Measurements from ENCODE around the gene UBN2.

UBN2 gene

GRCh38 chr7:139355320-139355719 is 124.3 kb downstream of the UBN2 start:
- Histone ChIP-seq H3K4me1 (peaks cover 0 to 10% (median 5%) of the 10 kb centered on the region in 4 donors), H3K36me3 (peaks cover 0 to 7% (median 0%) of the 10 kb centered on the region in 3 donors), H3K4me3 (no peak overlapping the region), H3K27ac (no peak overlapping the region), H3K27me3 (no peaks in the 10 kb centered on the region), H3K9me3 (no peaks in the 10 kb centered on the region)
- TF ChIP-seq, protein P1, sequence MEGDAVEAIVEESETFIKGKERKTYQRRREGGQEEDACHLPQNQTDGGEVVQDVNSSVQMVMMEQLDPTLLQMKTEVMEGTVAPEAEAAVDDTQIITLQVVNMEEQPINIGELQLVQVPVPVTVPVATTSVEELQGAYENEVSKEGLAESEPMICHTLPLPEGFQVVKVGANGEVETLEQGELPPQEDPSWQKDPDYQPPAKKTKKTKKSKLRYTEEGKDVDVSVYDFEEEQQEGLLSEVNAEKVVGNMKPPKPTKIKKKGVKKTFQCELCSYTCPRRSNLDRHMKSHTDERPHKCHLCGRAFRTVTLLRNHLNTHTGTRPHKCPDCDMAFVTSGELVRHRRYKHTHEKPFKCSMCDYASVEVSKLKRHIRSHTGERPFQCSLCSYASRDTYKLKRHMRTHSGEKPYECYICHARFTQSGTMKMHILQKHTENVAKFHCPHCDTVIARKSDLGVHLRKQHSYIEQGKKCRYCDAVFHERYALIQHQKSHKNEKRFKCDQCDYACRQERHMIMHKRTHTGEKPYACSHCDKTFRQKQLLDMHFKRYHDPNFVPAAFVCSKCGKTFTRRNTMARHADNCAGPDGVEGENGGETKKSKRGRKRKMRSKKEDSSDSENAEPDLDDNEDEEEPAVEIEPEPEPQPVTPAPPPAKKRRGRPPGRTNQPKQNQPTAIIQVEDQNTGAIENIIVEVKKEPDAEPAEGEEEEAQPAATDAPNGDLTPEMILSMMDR (IDR thresholded peaks at IDR 0.05) = no peak
- DNase-seq = no peak
- intact Hi-C loops (cut with DNase I; ENCODE audit: low total_unique reads) = no loop called here
